ENCODE data around the gene UBE3A.
"Not testable (repeated sequence)": the region's sequence is repeated elsewhere in the genome, so short reads cannot be mapped to it uniquely, and the experiment has no call there.

The UBE3A gene

DNA sequence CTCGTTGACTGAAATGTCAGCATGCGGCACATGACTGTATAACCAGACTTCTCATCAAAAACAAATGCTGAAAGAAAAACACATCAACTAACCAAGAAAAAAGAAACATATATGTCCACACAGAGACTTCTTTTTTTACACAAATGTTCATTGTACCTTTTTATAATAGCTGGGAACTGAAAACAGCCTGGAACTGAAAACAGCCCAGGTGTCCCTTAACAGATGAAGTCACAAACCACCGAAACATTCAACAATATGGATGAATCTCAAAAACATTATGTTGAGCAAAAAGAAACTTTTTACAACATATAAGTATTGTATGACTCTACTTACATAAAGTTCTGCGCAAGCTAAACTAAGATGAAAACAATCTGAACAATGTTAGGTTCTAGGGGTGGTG lies 20.6 kb downstream of the UBE3A start:
- DNase-seq (ENCODE audit: low read depth, low spot score) = no peak
- no peak overlapping the region for H3K4me3 ChIP-seq (ENCODE audit: low read depth, low read length)
- in situ Hi-C loops (cut with HindIII; ENCODE audit: low sequenced_read_pairs) = no loop called here
- TF ChIP-seq, protein P1, sequence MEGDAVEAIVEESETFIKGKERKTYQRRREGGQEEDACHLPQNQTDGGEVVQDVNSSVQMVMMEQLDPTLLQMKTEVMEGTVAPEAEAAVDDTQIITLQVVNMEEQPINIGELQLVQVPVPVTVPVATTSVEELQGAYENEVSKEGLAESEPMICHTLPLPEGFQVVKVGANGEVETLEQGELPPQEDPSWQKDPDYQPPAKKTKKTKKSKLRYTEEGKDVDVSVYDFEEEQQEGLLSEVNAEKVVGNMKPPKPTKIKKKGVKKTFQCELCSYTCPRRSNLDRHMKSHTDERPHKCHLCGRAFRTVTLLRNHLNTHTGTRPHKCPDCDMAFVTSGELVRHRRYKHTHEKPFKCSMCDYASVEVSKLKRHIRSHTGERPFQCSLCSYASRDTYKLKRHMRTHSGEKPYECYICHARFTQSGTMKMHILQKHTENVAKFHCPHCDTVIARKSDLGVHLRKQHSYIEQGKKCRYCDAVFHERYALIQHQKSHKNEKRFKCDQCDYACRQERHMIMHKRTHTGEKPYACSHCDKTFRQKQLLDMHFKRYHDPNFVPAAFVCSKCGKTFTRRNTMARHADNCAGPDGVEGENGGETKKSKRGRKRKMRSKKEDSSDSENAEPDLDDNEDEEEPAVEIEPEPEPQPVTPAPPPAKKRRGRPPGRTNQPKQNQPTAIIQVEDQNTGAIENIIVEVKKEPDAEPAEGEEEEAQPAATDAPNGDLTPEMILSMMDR (IDR thresholded peaks at IDR 0.05; ENCODE audit: low read depth, low read length) = no peak

DNA sequence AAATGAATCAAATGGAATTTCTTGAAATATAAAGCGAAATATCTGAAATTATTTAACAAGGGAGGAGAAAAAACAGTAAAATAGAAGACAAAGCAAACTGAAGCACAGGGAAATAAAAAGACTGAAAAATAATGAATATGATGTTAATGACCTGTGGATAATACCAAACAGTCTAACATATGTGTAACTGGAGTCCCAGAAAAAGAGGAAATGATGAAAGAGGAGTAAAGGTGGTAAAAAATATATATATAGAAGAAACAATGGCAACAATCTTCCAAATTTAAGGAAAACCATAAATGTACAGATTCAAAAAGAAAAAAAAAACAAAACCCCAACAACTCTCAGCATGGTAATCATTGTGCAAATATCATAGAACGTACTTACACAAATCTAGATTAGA lies 21.2 kb downstream of the UBE3A start:
- in situ Hi-C loops (cut with HindIII; ENCODE audit: low sequenced_read_pairs) = no loop called here
- H3K4me3 ChIP-seq (ENCODE audit: low read depth, low read length) = no peak overlapping the region
- no peak for DNase-seq (ENCODE audit: low read depth, low spot score)
- TF ChIP-seq, protein P1 (IDR thresholded peaks at IDR 0.05; ENCODE audit: low read depth, low read length) = no peak

DNA sequence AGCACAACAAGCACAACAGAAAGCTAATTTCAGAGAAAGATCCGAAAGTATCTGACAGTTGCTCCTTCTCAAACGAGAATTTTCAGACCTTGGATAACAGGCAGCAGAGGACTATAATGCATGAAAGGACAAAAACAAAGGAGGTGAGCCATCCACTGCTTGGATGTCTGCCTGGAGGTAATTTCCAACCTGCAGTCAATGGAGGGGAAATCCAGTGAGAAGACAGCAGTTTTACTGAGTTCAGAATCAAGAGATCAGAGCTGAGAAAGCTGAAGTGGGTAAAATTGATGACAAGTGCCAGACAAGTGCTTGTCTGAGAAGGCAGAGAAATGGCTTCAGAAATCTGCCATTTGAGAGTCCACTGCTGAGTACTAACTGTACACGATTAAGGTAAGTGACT lies 22.1 kb downstream of the UBE3A start:
- in situ Hi-C loops (cut with HindIII; ENCODE audit: low sequenced_read_pairs) = no loop called here
- no peak for DNase-seq (ENCODE audit: low read depth, low spot score)
- TF ChIP-seq, protein P1 (IDR thresholded peaks at IDR 0.05; ENCODE audit: low read depth, low read length) = no peak
- H3K4me3 ChIP-seq (ENCODE audit: low read depth, low read length) = no peak overlapping the region

DNA sequence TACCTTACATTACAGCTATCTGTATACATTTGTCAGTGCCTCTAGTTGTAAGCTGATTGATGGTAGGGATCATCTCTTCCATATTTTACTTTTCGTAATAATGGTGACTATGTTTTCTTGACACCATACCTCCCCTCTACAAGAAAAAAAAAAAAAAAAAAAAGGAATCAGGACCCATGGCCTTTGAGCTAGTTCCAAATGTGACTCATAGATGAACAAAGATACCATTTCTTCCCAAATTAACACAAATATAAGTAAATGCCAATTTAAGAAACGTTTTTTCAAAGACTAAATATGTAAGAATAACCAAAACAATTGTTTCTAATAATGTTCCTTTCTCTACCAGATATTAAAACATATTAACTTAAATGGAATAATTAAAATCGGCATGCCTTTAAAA lies 23.1 kb downstream of the UBE3A start:
- in situ Hi-C loops (cut with HindIII; ENCODE audit: low sequenced_read_pairs) = no loop called here
- TF ChIP-seq, protein P1 (IDR thresholded peaks at IDR 0.05; ENCODE audit: low read depth, low read length) = no peak
- no peak for DNase-seq (ENCODE audit: low read depth, low spot score)
- no peak overlapping the region for H3K4me3 ChIP-seq (ENCODE audit: low read depth, low read length)

DNA sequence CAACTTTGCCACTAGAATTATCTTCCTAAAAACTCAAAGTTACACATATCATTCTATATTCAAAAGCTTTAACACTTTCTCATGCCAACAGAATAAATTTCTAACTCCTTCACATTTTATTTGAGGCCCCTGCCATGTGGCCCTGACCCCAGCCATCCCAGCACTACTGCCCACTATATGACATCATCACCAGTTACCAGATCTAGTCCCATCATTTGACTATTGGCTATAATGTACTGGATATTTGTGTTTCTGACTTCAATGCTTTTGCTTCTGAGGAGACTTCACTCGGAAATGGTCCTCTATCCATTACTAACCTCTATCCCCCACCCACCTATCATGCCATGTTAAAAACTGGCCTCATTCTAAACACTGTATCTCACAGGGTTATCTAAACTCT lies 23.6 kb downstream of the UBE3A start:
- DNase-seq (ENCODE audit: low read depth, low spot score) = no peak
- in situ Hi-C loops (cut with HindIII; ENCODE audit: low sequenced_read_pairs) = no loop called here
- no peak overlapping the region for H3K4me3 ChIP-seq (ENCODE audit: low read depth, low read length)
- TF ChIP-seq, protein P1 (IDR thresholded peaks at IDR 0.05; ENCODE audit: low read depth, low read length) = no peak

DNA sequence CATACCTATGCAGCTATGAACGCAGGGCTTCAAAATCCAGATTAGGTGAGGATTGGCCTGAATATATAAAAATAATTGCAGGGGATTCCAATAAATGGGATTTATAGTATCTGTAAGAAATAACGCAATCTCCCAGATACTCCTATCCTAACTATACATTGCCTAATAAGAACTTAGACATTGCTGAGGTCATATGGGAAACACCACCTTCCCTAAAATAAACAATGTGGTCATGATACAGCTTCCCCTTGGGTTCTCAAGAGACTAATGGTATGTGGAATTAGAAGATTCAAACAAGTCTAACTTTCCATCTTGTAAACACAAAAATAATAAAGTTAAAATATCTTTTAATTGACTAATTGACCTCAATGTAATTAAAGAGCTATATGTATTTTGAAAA lies 28.2 kb downstream of the UBE3A start:
- TF ChIP-seq, protein P1 (IDR thresholded peaks at IDR 0.05; ENCODE audit: low read depth, low read length) = no peak
- no peak overlapping the region for H3K4me3 ChIP-seq (ENCODE audit: low read depth, low read length)
- no peak for DNase-seq (ENCODE audit: low read depth, low spot score)
- in situ Hi-C loops (cut with HindIII; ENCODE audit: low sequenced_read_pairs) = no loop called here

DNA sequence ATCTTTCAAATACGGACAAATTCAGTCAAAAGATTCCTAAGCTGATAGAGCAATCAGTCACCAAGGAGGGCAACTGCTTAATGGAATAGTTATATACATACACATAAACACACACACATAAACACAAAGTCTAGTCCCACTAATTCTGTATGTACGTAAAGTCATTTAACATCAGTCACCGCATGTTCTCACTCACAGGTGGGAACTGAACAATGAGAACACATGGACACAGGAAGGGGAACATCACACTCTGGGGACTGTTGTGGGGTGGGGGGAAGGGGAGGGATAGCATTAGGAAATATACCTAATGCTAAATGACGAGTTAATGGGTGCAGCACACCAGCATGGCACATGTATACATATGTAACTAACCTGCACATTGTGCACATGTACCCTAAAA lies 29.1 kb downstream of the UBE3A start:
- in situ Hi-C loops (cut with HindIII; ENCODE audit: low sequenced_read_pairs); H3K4me3 ChIP-seq (ENCODE audit: low read depth, low read length); DNase-seq (ENCODE audit: low read depth, low spot score): not testable (repeated sequence)

All from astrocyte of the spinal cord (primary cell).